ENCODE measurements around the gene BCL3.

DNA sequence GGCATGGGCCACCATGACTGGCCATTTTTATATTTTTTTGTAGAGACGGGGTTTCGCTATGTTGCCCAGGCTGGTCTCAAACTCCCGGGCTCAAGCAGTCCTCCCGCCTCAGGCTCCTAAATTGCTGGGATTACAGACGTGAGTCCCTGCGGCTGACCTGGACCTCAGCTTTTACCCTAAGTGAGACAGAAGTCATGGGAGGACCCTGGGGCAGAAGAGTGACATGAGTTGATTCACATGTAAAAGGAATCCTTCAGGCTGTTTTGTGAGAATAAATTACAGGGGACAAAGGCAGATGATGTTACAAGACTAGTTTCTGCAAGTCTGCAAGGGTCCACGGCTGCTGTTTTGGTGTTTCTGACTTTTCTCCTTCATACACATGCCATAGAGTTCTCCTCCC is 57.8 kb downstream of the BCL3 start:
- TF ChIP-seq ZSCAN20 (CRISPR knock-in tag; IDR thresholded peaks at IDR 0.05; ENCODE audit: borderline replicate concordance) (no peak), WIZ (CRISPR knock-in tag; IDR thresholded peaks at IDR 0.05) (no peak), CTCF (CRISPR knock-in tag; IDR thresholded peaks at IDR 0.05) (no peak), BHLHE40 (IDR thresholded peaks at IDR 0.05; ENCODE audit: low read length) (no peak)
